ENCODE results near the gene CDC45. TPM values are rescaled to one million over a fixed set of nuclear protein-coding genes. Genes with fewer than 3 reads are reported as not detected.

Gene CDC45
- total RNA-seq, 1 donor = 0.72 TPM

DNA sequence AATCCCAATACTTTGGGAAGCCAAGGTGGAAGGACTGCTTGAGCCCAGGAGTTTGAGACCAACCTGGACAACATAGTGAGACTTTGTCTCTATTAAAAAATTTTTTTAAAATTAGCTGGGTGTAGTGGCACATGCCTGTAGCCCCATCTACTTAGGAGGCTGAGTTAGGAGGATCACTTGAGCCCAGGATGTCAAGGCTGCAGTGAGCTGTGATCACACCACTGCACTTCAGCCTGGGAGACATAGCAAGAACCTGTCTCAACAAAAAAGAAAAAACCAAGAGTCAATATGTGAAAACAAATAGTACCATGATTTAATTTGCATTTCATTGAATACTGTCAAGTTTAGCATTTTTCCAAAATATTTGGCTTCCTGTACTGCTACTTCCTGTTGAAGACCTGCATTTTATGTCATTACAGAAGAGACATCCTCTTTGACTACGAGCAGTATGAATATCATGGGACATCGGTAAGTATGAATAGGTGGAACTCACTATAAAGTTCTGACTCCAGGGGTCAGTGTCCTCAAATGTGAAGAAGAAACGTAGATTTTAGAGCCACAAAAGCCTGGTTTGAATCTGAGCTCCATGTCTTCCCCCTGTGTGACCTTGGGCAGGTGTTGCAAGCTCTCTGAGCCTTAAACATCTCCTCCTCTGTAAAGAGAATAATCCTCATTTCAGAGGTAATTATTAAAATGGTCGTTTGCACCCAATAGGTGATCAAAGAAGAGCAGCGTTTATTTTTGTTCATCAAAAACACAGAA is 16.0 kb downstream of the CDC45 start:
- Histone ChIP-seq H3K79me2 (ENCODE audit: insufficient read depth, low read length) (no peaks in the 10 kb centered on the region), H3K27me3 (ENCODE audit: insufficient read depth, low read length) (no peaks in the 10 kb centered on the region), H3K27ac (ENCODE audit: low read depth, low read length) (no peak overlapping the region), H3K4me2 (ENCODE audit: insufficient read depth, low read length) (no peak overlapping the region), H2AFZ (ENCODE audit: low read length) (no peak overlapping the region), H3K9me3 (ENCODE audit: low read depth, low read length) (no peaks in the 10 kb centered on the region), H3K36me3 (ENCODE audit: insufficient read depth, low read length) (no peaks in the 10 kb centered on the region), H4K20me1 (ENCODE audit: insufficient read depth, low read length) (no peaks in the 10 kb centered on the region), H3K4me3 (ENCODE audit: insufficient read depth, low read length) (no peak overlapping the region), H3K4me1 (ENCODE audit: insufficient read depth, low read length) (peaks cover 10% of the 10 kb centered on the region)
- DNase-seq (ENCODE audit: insufficient read length, low spot score, missing footprints) = peak; percentile 47
- TF ChIP-seq, protein P1, sequence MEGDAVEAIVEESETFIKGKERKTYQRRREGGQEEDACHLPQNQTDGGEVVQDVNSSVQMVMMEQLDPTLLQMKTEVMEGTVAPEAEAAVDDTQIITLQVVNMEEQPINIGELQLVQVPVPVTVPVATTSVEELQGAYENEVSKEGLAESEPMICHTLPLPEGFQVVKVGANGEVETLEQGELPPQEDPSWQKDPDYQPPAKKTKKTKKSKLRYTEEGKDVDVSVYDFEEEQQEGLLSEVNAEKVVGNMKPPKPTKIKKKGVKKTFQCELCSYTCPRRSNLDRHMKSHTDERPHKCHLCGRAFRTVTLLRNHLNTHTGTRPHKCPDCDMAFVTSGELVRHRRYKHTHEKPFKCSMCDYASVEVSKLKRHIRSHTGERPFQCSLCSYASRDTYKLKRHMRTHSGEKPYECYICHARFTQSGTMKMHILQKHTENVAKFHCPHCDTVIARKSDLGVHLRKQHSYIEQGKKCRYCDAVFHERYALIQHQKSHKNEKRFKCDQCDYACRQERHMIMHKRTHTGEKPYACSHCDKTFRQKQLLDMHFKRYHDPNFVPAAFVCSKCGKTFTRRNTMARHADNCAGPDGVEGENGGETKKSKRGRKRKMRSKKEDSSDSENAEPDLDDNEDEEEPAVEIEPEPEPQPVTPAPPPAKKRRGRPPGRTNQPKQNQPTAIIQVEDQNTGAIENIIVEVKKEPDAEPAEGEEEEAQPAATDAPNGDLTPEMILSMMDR (IDR thresholded peaks at IDR 0.05; ENCODE audit: extremely low read depth, low read depth, low read length) = peak; percentile 46

DNA sequence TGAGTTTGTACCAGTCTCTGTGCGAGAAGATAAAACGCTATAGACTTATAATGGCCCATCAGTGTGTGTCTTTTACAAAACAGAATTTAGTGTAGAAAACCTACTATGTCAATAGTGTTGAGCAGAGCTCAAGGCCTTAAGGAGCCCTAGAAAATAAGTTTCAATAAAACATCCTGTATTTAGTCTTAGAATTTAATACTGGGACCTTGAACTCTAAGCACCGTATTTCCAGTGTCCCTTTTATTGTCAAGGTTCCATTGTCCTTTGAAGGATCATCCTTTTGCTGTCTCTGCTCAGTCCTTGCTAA is 16.6 kb downstream of the CDC45 start:
- Histone ChIP-seq H3K36me3 (ENCODE audit: insufficient read depth, low read length) (no peaks in the 10 kb centered on the region), H4K20me1 (ENCODE audit: insufficient read depth, low read length) (no peaks in the 10 kb centered on the region), H2AFZ (ENCODE audit: low read length) (no peak overlapping the region)

DNA sequence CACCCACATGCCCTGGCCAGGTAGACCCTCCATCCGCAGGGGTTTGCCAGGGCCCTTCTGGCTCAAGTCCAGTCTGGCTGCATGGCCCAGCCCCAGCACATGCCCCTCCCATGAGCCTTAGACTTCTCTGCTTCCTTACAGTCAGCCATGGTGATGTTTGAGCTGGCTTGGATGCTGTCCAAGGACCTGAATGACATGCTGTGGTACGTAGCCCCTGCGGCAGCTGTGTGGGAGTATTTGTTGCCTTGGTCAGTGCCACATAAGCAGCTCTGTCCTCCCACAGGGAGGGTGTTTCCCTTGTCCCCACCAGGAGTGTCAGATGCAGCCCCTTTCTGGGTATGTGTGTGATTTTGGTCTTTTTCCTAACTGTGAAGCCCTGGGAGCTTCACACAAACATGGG is 17.5 kb downstream of the CDC45 start:
- peak overlapping the region; percentile 10 for H3K4me3 ChIP-seq (ENCODE audit: insufficient read depth, low read length)
- H3K4me2 ChIP-seq (ENCODE audit: insufficient read depth, low read length) = peak overlapping the region; percentile 59
- TF ChIP-seq, protein P1 (IDR thresholded peaks at IDR 0.05; ENCODE audit: extremely low read depth, low read depth, low read length) = no peak

More for the DNA sequence above, 16.6 kb downstream of the CDC45 start:
- no peak overlapping the region for H3K4me3 ChIP-seq (ENCODE audit: insufficient read depth, low read length)
- H3K4me2 ChIP-seq (ENCODE audit: insufficient read depth, low read length) = no peak overlapping the region
- peaks cover 10% of the 10 kb centered on the region for H3K4me1 ChIP-seq (ENCODE audit: insufficient read depth, low read length)
- no peak for DNase-seq (ENCODE audit: insufficient read length, low spot score, missing footprints)
- H3K9me3 ChIP-seq (ENCODE audit: low read depth, low read length) = no peaks in the 10 kb centered on the region
- H3K27me3 ChIP-seq (ENCODE audit: insufficient read depth, low read length) = no peaks in the 10 kb centered on the region
- TF ChIP-seq, protein P1 (IDR thresholded peaks at IDR 0.05; ENCODE audit: extremely low read depth, low read depth, low read length) = no peak
- peak overlapping the region; percentile 85 for H3K27ac ChIP-seq (ENCODE audit: low read depth, low read length)
- H3K79me2 ChIP-seq (ENCODE audit: insufficient read depth, low read length) = no peaks in the 10 kb centered on the region

DNA sequence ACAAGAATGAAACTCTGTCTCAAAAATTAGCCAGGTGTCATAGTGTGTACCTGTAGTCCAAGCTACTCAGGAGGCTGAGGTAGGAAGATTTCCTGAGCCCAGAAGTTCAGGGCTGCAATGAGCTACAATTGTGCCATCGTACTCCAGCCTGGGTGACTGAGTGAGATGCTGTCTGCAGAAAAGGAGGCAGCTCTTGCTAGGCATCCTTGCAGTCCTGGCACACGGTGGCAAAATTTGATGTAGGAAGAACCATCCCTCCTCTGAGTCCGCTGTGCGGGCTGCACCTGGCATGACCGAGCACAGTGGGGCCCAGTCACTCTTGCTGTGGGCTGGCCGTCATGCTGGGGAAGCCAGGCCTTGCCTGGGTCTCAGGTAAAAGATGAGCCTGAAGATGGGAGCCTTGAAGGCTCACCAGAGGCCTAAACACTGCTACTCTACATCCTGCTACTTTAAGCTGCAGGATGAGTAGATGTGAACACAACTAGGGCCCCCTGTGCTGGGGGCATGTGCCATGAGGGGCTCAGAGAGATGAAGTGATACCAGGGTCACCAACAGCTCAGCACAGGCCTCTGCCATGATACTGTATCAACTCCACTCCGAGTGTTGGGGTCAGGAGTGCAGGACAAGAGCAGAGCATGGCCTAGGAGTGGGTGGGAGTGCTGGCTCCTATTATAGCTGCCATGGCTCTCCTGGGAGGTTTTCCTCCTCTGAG is 18.6 kb downstream of the CDC45 start:
- Histone ChIP-seq H3K4me2 (ENCODE audit: insufficient read depth, low read length) (no peak overlapping the region), H3K4me3 (ENCODE audit: insufficient read depth, low read length) (no peak overlapping the region), H4K20me1 (ENCODE audit: insufficient read depth, low read length) (no peaks in the 10 kb centered on the region), H3K79me2 (ENCODE audit: insufficient read depth, low read length) (no peaks in the 10 kb centered on the region), H2AFZ (ENCODE audit: low read length) (no peak overlapping the region), H3K36me3 (ENCODE audit: insufficient read depth, low read length) (no peaks in the 10 kb centered on the region), H3K9me3 (ENCODE audit: low read depth, low read length) (no peaks in the 10 kb centered on the region), H3K4me1 (ENCODE audit: insufficient read depth, low read length) (peaks cover 10% of the 10 kb centered on the region), H3K27me3 (ENCODE audit: insufficient read depth, low read length) (no peaks in the 10 kb centered on the region), H3K27ac (ENCODE audit: low read depth, low read length) (no peak overlapping the region)
- TF ChIP-seq, protein P1 (IDR thresholded peaks at IDR 0.05; ENCODE audit: extremely low read depth, low read depth, low read length) = no peak
- peak; percentile 45 for DNase-seq (ENCODE audit: insufficient read length, low spot score, missing footprints)

More for the DNA sequence above, 17.5 kb downstream of the CDC45 start:
- Histone ChIP-seq H3K27ac (ENCODE audit: low read depth, low read length) (peak overlapping the region; percentile 85), H4K20me1 (ENCODE audit: insufficient read depth, low read length) (no peaks in the 10 kb centered on the region), H3K27me3 (ENCODE audit: insufficient read depth, low read length) (no peaks in the 10 kb centered on the region), H3K9me3 (ENCODE audit: low read depth, low read length) (no peaks in the 10 kb centered on the region), H2AFZ (ENCODE audit: low read length) (peak overlapping the region; percentile 98), H3K4me1 (ENCODE audit: insufficient read depth, low read length) (peaks cover 10% of the 10 kb centered on the region), H3K79me2 (ENCODE audit: insufficient read depth, low read length) (no peaks in the 10 kb centered on the region), H3K36me3 (ENCODE audit: insufficient read depth, low read length) (no peaks in the 10 kb centered on the region)
- peak; percentile 88 for DNase-seq (ENCODE audit: insufficient read length, low spot score, missing footprints)
